GM12878 (cell line): ENCODE data around the gene NPY4R. TPM values are rescaled to one million over a fixed set of nuclear protein-coding genes. Genes with fewer than 3 reads are reported as not detected.
"Not testable (repeated sequence)": the region's sequence is repeated elsewhere in the genome, so short reads cannot be mapped to it uniquely, and the experiment has no call there.

Source experiments
- ATAC-seq: fragments of 200-7000 bp; cut with Tn5 transposase; 3 replicates; pipeline ENCODE4 v1.9.1; 2020; ENCODE audit warnings: mild to moderate bottlenecking, moderate library complexity
- BruUV-seq: library from RNA; stranded (reverse); fragments of 400-500 nt; replicated peaks from 2 replicates; lab custom pipeline; 2021; lab: Mats Ljungman, UMichigan
- CTCF ChIA-PET: fragments of 300-600 bp; sonication (Branson Sonifier 250); formaldehyde crosslinking; extraction: SDS; loops from one replicate; lab custom pipeline; 2021; ENCODE audit warnings: inconsistent platforms; lab: Yijun Ruan, JAX
- POLR2A ChIA-PET: fragments of 350-600 bp; formaldehyde crosslinking; extraction: SDS; loops from one replicate; lab custom pipeline; 2021; ENCODE audit warnings: inconsistent platforms; lab: Charles Lee
- RAD21 ChIA-PET: fragments of 300-600 bp; sonication (Branson Sonifier 250); formaldehyde crosslinking; loops from one replicate; lab custom pipeline; 2023; ENCODE audit warnings: antibody characterized with exemption; ENCODE audit not compliant: unreplicated experiment; lab: Charles Lee
- SMC1A ChIA-PET: fragments of 300-600 bp; sonication (Branson Sonifier 250); formaldehyde crosslinking; loops from one replicate; lab custom pipeline; 2023; ENCODE audit not compliant: unreplicated experiment, uncharacterized antibody; lab: Charles Lee
- DNase-seq: peaks from one replicate; pipeline ENCODE4 v3.0.0-alpha.2; 2011; ENCODE audit warnings: low read depth, low spot score
- FAIRE-seq: peaks from 3 replicates; lab custom pipeline; 2011; peaks lifted over from hg19 to GRCh38; lab: Jason Lieb, UNC
- H2AFZ ChIP-seq: 2 replicates; pipeline ENCODE4 v1.6.0; 2011; ENCODE audit warnings: low read depth, low read length, control low read depth; ENCODE audit not compliant: control insufficient read depth
- H3K27ac ChIP-seq: 2 replicates; pipeline ENCODE4 v1.5.1; 2011; ENCODE audit warnings: control low read depth; ENCODE audit not compliant: control insufficient read depth, insufficient read depth
- H3K27me3 ChIP-seq, 2 experiments: replicated peaks in 1 of 2; 2 replicates each; pipeline versions ENCODE4 v1.6.0 to v1.6.1; 2011; ENCODE audit warnings: low read length in 1 of 2; ENCODE audit not compliant: control insufficient read depth in 2 of 2, insufficient read depth in 2 of 2
- H3K36me3 ChIP-seq, 2 experiments: 2 replicates each; pipeline ENCODE4 v1.5.1; 2011; ENCODE audit warnings: low read length in 1 of 2; ENCODE audit not compliant: control insufficient read depth in 2 of 2, insufficient read depth in 2 of 2
- H3K4me1 ChIP-seq: 2 replicates; pipeline ENCODE4 v1.6.1; 2011; ENCODE audit warnings: mild to moderate bottlenecking, low read length, moderate library complexity, mixed read lengths; ENCODE audit not compliant: control insufficient read depth, insufficient read depth
- H3K4me2 ChIP-seq: 2 replicates; pipeline ENCODE4 v1.6.0; 2011; ENCODE audit warnings: control low read depth; ENCODE audit not compliant: control insufficient read depth, insufficient read depth
- H3K4me3 ChIP-seq: fragments of 200-600 bp; sonication (generic); 2 replicates; pipeline ENCODE4 v1.5.1; 2016
- H3K79me2 ChIP-seq: 2 replicates; pipeline ENCODE4 v1.6.0; 2011; ENCODE audit warnings: low read length; ENCODE audit not compliant: control insufficient read depth, insufficient read depth
- H3K9ac ChIP-seq: 2 replicates; pipeline ENCODE4 v1.8.0; 2011; ENCODE audit warnings: low read length, control low read depth, mixed read lengths; ENCODE audit not compliant: control insufficient read depth, insufficient read depth
- H3K9me3 ChIP-seq: replicated peaks from 3 replicates; pipeline ENCODE4 v1.5.1; 2011; ENCODE audit warnings: mild to moderate bottlenecking, low read length; ENCODE audit not compliant: control insufficient read depth, insufficient read depth
- H4K20me1 ChIP-seq: 2 replicates; pipeline ENCODE4 v1.6.0; 2011; ENCODE audit not compliant: control insufficient read depth, insufficient read depth
- WGBS: methylation state at CpG from one replicate; pipeline ENCODE4 v1.1.6; 2016; ENCODE audit warnings: low lambda C conversion rate; ENCODE audit not compliant: insufficient replicate concordance, insufficient coverage; ENCODE audit errors: missing lambda C conversion rate; 5-methylcytosine and 5-hydroxymethylcytosine counted together
- in situ Hi-C: fragments of 300-500 bp; cut with MboI; formaldehyde crosslinking; loops from 9 replicates; pipeline ENCODE4 v1.14.3; 2018; ENCODE audit warnings: mixed read lengths
- intact Hi-C: fragments of 100-400 bp; cut with micrococcal nuclease; formaldehyde crosslinking; loops from one replicate; pipeline ENCODE4 v1.14.2; 2022; ENCODE audit not compliant: unreplicated experiment
- polyA plus RNA-seq, 11 experiments: library from polyadenylated mRNA; depleted of rRNA in 4 of 11; unstranded in 6 of 11; stranded (reverse) in 5 of 11; fragments of >200 nt; fragmentation: Nextera tagmentation in 4 of 11; fragmentation: Illumina TruSeq in 1 of 11; extraction: Ambion mirVana in 4 of 11; extraction: Trizol in 1 of 11; gene quantifications; 1 replicate in 1 of 11; 2 replicates in 10 of 11; pipeline versions ENCODE4 v1.2.1 to v1.2.3, GENCODE V29; 2011 to 2016; ENCODE audit warnings: inconsistent platforms in 2 of 11, missing spikeins in 2 of 11, low read depth in 1 of 11
- total RNA-seq, 4 experiments: library from RNA; depleted of rRNA in 3 of 4; stranded (reverse); fragments of >200 nt in 3 of 4; fragmentation: Illumina TruSeq in 1 of 4; extraction: Trizol in 1 of 4; gene quantifications; 2 replicates each; pipeline versions ENCODE4 v1.2.1 to v1.2.3, GENCODE V29; 2013 to 2021

NPY4R gene
- total and polyA plus RNA-seq, 10 of the 15 experiments (the other 5 are each of a cell fraction or from before 2014, with no cell fraction given) = not detected

GRCh38 chr10:46499990-46500389 lies 34.2 kb upstream of the NPY4R start:
- in situ Hi-C loops, H3K27me3 ChIP-seq, SMC1A ChIA-PET, POLR2A ChIA-PET, H3K9ac ChIP-seq, CTCF ChIA-PET, H3K4me2 ChIP-seq, H4K20me1 ChIP-seq, H2AFZ ChIP-seq, H3K36me3 ChIP-seq, H3K27ac ChIP-seq, ATAC-seq, intact Hi-C loops, H3K79me2 ChIP-seq, H3K4me1 ChIP-seq, DNase-seq, RAD21 ChIA-PET, BruUV-seq, FAIRE-seq, H3K4me3 ChIP-seq, H3K9me3 ChIP-seq: not testable (repeated sequence)
- WGBS = no CpG with 5 or more reads among the region's 3 CpGs

DNA sequence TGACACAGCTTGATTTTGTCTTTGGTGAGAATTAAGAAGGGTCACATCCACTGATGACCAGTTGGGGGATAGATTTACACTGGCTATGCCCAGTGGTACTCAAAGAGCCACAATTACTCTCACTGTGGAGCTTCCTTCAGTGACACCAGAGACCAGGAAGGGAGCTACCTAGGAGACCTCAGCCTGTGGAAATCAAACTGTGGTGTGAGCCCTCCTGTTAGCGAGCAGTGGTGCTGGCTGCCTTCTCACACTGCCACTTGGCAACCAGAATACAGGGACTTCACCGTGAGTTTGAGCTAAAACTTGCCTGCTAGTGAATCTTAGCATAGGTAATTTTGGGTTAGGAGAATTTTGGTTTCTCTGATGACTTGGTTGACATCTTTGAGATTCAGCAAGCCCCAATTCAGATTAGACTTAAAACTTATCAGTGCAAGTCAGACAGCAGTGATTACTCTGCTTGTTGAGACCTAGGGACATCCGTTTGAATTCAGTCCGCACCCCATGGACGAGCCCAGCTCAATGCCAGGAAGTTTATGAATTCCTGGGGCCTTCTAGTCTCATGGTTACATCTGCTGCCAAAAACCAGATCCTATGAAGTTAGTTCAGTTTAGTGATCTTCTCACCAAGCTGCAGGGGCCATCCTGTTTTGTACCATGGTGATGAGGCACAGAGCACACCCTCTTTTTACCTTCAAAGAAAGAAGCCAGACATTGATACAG lies 33.4 kb upstream of the NPY4R start:
- H3K36me3 ChIP-seq, H2AFZ ChIP-seq, H3K4me1 ChIP-seq, DNase-seq, in situ Hi-C loops, H3K27ac ChIP-seq, H3K79me2 ChIP-seq, BruUV-seq, CTCF ChIA-PET, H3K4me3 ChIP-seq, H3K9ac ChIP-seq, ATAC-seq, SMC1A ChIA-PET, H3K9me3 ChIP-seq, H4K20me1 ChIP-seq, POLR2A ChIA-PET, RAD21 ChIA-PET, H3K27me3 ChIP-seq, intact Hi-C loops, FAIRE-seq, H3K4me2 ChIP-seq: not testable (repeated sequence)
- 24% methylated on average over 2 of the region's 5 CpGs for WGBS

DNA sequence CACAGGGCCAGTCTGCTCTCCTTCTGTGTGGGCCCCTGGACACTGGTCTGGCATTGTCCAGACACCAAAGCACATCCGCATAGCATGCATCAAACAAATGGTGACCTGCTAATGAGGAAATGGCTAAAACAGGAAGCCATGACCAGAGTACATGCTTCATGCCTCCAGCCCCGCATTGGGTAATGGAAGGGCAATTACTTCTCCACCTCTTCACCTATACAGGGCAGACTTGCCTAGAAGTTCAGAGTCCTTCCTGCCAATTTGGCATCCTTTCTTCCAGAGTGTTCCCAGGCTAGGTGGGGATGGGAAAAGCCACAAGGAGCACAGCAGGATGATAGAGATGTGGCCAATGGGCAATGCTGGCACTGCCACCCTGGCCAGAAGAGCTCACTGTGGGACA lies 32.1 kb upstream of the NPY4R start:
- in situ Hi-C loops = not testable (repeated sequence)

GRCh38 chr10:46497401-46497800 lies 31.6 kb upstream of the NPY4R start:
- H3K4me1 ChIP-seq, in situ Hi-C loops, H3K9me3 ChIP-seq, ATAC-seq, H3K9ac ChIP-seq, H4K20me1 ChIP-seq, intact Hi-C loops, CTCF ChIA-PET, POLR2A ChIA-PET, H3K4me2 ChIP-seq, FAIRE-seq, RAD21 ChIA-PET, H3K79me2 ChIP-seq, SMC1A ChIA-PET, H3K36me3 ChIP-seq, H3K27ac ChIP-seq, BruUV-seq, H2AFZ ChIP-seq, H3K27me3 ChIP-seq, H3K4me3 ChIP-seq, DNase-seq: not testable (repeated sequence)
- no CpG with 5 or more reads among the region's 4 CpGs for whole genome bisulfite sequencing

More for the DNA sequence above, 32.1 kb upstream of the NPY4R start:
- intact Hi-C loops, H3K4me3 ChIP-seq, H3K79me2 ChIP-seq, DNase-seq, FAIRE-seq, H3K9me3 ChIP-seq, SMC1A ChIA-PET, RAD21 ChIA-PET, BruUV-seq, ATAC-seq, H2AFZ ChIP-seq, H3K9ac ChIP-seq, POLR2A ChIA-PET, H3K27me3 ChIP-seq, CTCF ChIA-PET, H4K20me1 ChIP-seq, H3K4me2 ChIP-seq, H3K27ac ChIP-seq, H3K4me1 ChIP-seq, H3K36me3 ChIP-seq: not testable (repeated sequence)
- no CpG with 5 or more reads among the region's 2 CpGs for WGBS
